Smooth muscle cell of trachea (primary cell): ENCODE results near the gene HSDL1. TPM values are rescaled to one million over a fixed set of nuclear protein-coding genes. Genes with fewer than 3 reads are reported as not detected.

Source experiments
- total RNA-seq: library from RNA; depleted of rRNA; stranded (reverse); fragments of >200 nt; gene quantifications from 2 replicates; pipeline ENCODE4 v1.2.1, GENCODE V29; 2014

Gene HSDL1
- total RNA-seq = 17.5 and 27.2 TPM in 2 replicates

GRCh38 chr16:84144859-84145639 is at the start of gene HSDL1, which contains the start of gene DNAAF1:
Gene HSDL1, minus strand, starts transcription at chr16:84145177. Its CDS starts 13,856 bp downstream, at chr16:84131321.
Gene DNAAF1, plus strand, starts transcription at chr16:84145308. Its CDS starts 133 bp downstream, at chr16:84145441.

GRCh38 chr16:84190731-84191388 is 45.9 kb upstream of the HSDL1 start, which contains the start of gene ADAD2:
Gene ADAD2, plus strand, starts transcription at chr16:84191157. Its CDS starts 74 bp downstream, at chr16:84191231.

GRCh38 chr16:84186685-84187437 is 41.9 kb upstream of the HSDL1 start, which contains the start of gene TAF1C:
Gene TAF1C, minus strand, starts transcription at chr16:84187057. Its CDS starts 2,069 bp downstream, at chr16:84184988.

GRCh38 chr16:84116720-84117493 is 28.1 kb downstream of the HSDL1 start, which contains the start of gene MBTPS1:
Gene MBTPS1, minus strand, starts transcription at chr16:84116942. Its CDS starts 15,159 bp downstream, at chr16:84101783.

Other genes with a start within 250 kb of the HSDL1 start
- 4.1 and 5.1 TPM in 2 replicates for gene MLYCD, start 246.1 kb downstream of the HSDL1 start, total RNA-seq
- 3.8 and 10.3 TPM in 2 replicates for gene OSGIN1, start 191.9 kb downstream of the HSDL1 start, total RNA-seq
- gene NECAB2, start 176.9 kb downstream of the HSDL1 start, total RNA-seq = under 0.01 and 0.83 TPM in 2 replicates
- gene SLC38A8, start 102.4 kb downstream of the HSDL1 start, total RNA-seq = 0.17 TPM in 1 of 2 replicates, not detected in the other
- 105 and 136 TPM in 2 replicates for gene MBTPS1, start 28.2 kb downstream of the HSDL1 start, total RNA-seq
- under 0.01 and 0.33 TPM in 2 replicates for gene DNAAF1, start 131 bp upstream of the HSDL1 start, total RNA-seq
- gene TAF1C, start 41.9 kb upstream of the HSDL1 start, total RNA-seq = 23.0 and 23.1 TPM in 2 replicates
- not detected in 2 replicates for gene ADAD2, start 46.0 kb upstream of the HSDL1 start, total RNA-seq
- not detected in 2 replicates for gene KCNG4, start 94.8 kb upstream of the HSDL1 start, total RNA-seq
- 0.44 and 3.6 TPM in 2 replicates for gene WFDC1, start 149.7 kb upstream of the HSDL1 start, total RNA-seq
- gene ATP2C2, start 223.4 kb upstream of the HSDL1 start, total RNA-seq = not detected in 2 replicates